Transverse colon (tissue), 4 donors: ENCODE measurements around the gene FST. TPM values are rescaled to one million over a fixed set of nuclear protein-coding genes. Genes with fewer than 3 reads are reported as not detected.

Experiments used
- DNase-seq: peaks from one replicate; pipeline ENCODE4 v3.0.0-alpha.2; 2019
- H3K27ac ChIP-seq, 4 donors: fragments of 200-600 bp; sonication (generic); 2 replicates each; pipeline ENCODE4 v1.5.1; 2016 to 2018; ENCODE audit warnings: inconsistent platforms in 4 of 4
- H3K27me3 ChIP-seq: fragments of 200-600 bp; sonication (generic); 2 replicates; pipeline ENCODE4 v1.5.1; 2017; ENCODE audit warnings: inconsistent platforms
- H3K36me3 ChIP-seq, 4 donors: fragments of 200-600 bp; sonication (generic); 2 replicates each; pipeline ENCODE4 v1.5.1; 2017 to 2019; ENCODE audit warnings: inconsistent platforms in 4 of 4
- H3K4me1 ChIP-seq, 4 donors: fragments of 200-600 bp; sonication (generic); 2 replicates each; pipeline ENCODE4 v1.5.1; 2017 to 2020; ENCODE audit warnings: inconsistent platforms in 4 of 4
- H3K4me3 ChIP-seq, 4 donors: fragments of 200-600 bp; sonication (generic); 1 replicate in 1 of 4; 2 replicates in 3 of 4; pipeline versions ENCODE4 v1.5.1 to v1.6.1; 2017 to 2019; ENCODE audit warnings: inconsistent platforms in 4 of 4
- H3K9me3 ChIP-seq, 2 donors: fragments of 200-600 bp; sonication (generic); 2 replicates each; pipeline ENCODE4 v1.5.1; 2017 to 2019; ENCODE audit warnings: inconsistent platforms in 2 of 2
- EP300 ChIP-seq: sonication (generic); formaldehyde crosslinking; IDR thresholded peaks from one replicate; pipeline ENCODE4 v1.6.1; 2017; ENCODE audit warnings: antibody characterized with exemption, low read depth
- POLR2A ChIP-seq: fragments of 450-650 bp; IDR thresholded peaks from one replicate; pipeline ENCODE4 v1.6.1; 2016; ENCODE audit warnings: antibody characterized with exemption, mild to moderate bottlenecking, moderate library complexity
- POLR2AphosphoS5 ChIP-seq, 3 donors: sonication (generic); formaldehyde crosslinking; IDR thresholded peaks; one replicate each; pipeline ENCODE4 v1.6.1; 2016; ENCODE audit warnings: antibody characterized with exemption in 3 of 3
- WGBS, 2 donors: methylation state at CpG; one replicate each; pipeline ENCODE4 v1.1.5; 2018; ENCODE audit warnings: low coverage in 1 of 2; 5-methylcytosine and 5-hydroxymethylcytosine counted together
- in situ Hi-C, 4 donors: fragments of 200-750 bp; cut with MboI; loops; one replicate each; pipeline versions ENCODE4 v1.15.0 to v1.15.1; 2017; ENCODE audit warnings: low sequenced_read_pairs in 3 of 4, low pct_ligation_motif_present in 1 of 4, low pct_unique_long_range_greater_than_20kb in 1 of 4
- intact Hi-C: fragments of 100-400 bp; cut with DNase I; formaldehyde crosslinking; loops from one replicate; pipeline ENCODE4 v1.15.1; 2023; ENCODE audit warnings: low total_unique reads
- total RNA-seq, 4 donors: library from RNA; depleted of rRNA; stranded (reverse); fragments of >200 nt; gene quantifications; one replicate each; pipeline ENCODE4 v1.1.0, GENCODE V29; 2016
- TF ChIP-seq, protein P1 (sequence below), 5 experiments: fragments of 200-600 bp in 3 of 5; fragments of 450-650 bp in 2 of 5; sonication (generic) in 3 of 5; IDR thresholded peaks; 1 replicate in 2 of 5; 2 replicates in 3 of 5; pipeline ENCODE4 v1.5.1; 2016 to 2017; ENCODE audit warnings: antibody characterized with exemption in 5 of 5, inconsistent platforms in 3 of 5, mild to moderate bottlenecking in 2 of 5, moderate library complexity in 1 of 5

The FST gene
- total RNA-seq, 4 donors from 2014 or later, result 3.4 to 25.7 (median 5.3) TPM

DNA sequence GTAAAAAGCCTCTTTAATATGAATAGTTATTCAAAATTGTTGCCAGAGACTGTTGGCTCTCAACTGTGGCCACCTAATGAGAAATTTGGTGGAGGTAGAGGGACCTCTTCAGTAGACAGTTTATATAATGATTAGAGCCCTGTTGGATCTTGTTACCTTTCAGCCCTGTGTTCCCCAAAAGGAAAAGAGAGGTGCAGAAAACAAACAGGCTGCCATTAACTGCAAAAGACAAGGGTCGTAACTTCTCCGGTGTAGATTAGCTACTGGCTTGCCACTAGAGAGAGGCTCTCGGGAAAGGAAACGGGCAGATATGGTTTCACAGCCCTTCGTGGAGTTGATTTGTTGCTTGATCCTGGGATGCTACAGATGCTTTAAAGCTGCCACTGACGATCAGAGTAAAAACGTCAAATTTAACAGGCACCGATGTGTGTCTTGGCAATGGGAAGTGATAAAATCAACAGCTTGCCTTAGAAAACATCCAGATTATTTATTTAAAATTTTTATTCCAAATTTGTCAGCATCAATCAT is 7.8 kb downstream of the FST start:
- Histone ChIP-seq H3K9me3 (no peaks in the 10 kb centered on the region), H3K36me3 (no peaks in the 10 kb centered on the region), H3K4me1 (no peaks in the 10 kb centered on the region), H3K27me3 (peaks cover 20% of the 10 kb centered on the region), H3K27ac (no peak overlapping the region), H3K4me3 (no peak overlapping the region)
- TF ChIP-seq EP300, result no peak
- TF ChIP-seq POLR2A, result no peak
- TF ChIP-seq, protein P1, sequence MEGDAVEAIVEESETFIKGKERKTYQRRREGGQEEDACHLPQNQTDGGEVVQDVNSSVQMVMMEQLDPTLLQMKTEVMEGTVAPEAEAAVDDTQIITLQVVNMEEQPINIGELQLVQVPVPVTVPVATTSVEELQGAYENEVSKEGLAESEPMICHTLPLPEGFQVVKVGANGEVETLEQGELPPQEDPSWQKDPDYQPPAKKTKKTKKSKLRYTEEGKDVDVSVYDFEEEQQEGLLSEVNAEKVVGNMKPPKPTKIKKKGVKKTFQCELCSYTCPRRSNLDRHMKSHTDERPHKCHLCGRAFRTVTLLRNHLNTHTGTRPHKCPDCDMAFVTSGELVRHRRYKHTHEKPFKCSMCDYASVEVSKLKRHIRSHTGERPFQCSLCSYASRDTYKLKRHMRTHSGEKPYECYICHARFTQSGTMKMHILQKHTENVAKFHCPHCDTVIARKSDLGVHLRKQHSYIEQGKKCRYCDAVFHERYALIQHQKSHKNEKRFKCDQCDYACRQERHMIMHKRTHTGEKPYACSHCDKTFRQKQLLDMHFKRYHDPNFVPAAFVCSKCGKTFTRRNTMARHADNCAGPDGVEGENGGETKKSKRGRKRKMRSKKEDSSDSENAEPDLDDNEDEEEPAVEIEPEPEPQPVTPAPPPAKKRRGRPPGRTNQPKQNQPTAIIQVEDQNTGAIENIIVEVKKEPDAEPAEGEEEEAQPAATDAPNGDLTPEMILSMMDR (IDR thresholded peaks at IDR 0.05), result no peak
- no peak for TF ChIP-seq POLR2AphosphoS5 (IDR thresholded peaks at IDR 0.05)
- in situ Hi-C loops (loop anchor here in 3 of 4 donors (10.0 to 25.0 kb wide), 2 partner anchors 737 to 749 kb away; no protein-coding TSS in a partner anchor), intact Hi-C loops (no loop called here)
- no peak for DNase-seq
- 72 to 86% methylated on average over 8 of the region's 8 CpGs for WGBS, 2 donors

DNA sequence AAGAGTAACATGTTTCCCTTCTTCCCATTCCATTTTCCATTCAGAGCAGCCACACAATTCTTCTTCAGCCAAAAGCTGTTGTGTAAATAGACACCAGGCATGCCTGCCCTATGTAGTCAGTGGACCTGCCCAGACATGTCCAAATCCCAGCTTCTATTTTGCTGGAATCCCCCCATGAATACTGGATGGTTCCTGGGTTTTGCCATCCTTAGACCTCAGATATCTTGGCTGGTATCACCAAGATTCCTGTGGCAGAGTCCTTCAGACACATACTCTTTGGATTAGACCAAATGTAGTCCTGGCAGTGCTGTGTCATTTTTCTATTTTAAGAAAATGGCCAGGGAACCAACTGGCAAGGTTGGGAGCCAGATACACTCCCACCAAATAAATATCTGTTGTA is 10.3 kb downstream of the FST start:
- no peak overlapping the region for H3K4me3 ChIP-seq
- no peak for DNase-seq
- no peaks in the 10 kb centered on the region for H3K9me3 ChIP-seq
- TF ChIP-seq POLR2A (no peak), EP300 (no peak)
- TF ChIP-seq, protein P1 (IDR thresholded peaks at IDR 0.05), result no peak
- intact Hi-C loops (no loop called here), in situ Hi-C loops (loop anchor here in 1 of 4 donors (25.0 kb wide), 1 partner anchor 747 kb away; no protein-coding TSS in a partner anchor)
- H3K4me1 ChIP-seq, result no peaks in the 10 kb centered on the region
- H3K27me3 ChIP-seq, result peaks cover 12% of the 10 kb centered on the region
- no peak overlapping the region for H3K27ac ChIP-seq
- H3K36me3 ChIP-seq, result no peaks in the 10 kb centered on the region

DNA sequence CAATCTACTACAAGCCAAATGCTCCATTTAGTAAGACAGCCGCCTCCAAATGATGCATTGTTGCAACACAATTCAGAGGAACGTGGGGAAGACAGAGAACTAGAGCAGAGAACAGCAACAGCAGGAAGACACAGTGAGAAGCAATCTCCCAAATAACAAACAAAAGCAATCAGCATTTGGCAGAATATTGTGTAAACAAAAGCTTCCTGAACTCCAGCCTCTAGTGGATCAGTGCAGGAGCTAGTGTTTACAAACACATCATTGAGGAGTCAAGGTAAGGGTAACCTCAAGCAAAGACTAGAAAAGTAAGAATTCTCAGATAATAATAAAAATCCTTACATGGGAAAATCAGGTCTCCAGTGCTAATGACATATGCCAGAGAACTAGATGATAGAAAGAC is 20.6 kb downstream of the FST start:
- in situ Hi-C loops, result no loop called here

DNA sequence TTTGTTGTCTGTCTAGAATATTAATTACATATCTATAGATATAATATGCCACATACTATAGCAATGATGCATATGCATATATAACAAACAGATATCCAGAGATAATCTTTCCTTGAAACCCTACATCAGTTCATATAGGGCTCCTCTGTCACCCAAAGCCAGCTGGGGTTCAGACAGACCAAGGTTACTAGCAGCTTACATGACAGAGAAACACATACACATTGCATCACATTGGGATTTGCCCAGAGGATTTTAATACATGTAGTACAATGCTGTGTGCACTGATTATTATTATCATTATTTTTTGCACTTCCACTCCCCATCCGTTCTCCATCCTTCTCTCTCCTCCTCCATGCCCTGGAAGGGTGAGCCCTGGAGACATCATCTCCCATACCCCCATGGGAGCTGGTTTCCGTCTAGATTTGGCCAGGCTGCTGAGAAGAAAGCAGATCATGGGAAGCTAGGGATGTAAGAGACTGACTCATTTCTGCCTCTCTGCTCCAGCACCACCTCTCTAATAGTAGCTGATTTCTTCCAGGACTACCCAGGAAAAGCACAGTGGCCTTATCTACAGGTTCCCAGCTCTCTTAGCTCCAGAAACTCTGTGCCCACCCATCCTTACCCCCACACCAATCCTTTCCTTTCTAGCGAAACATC is 23.3 kb downstream of the FST start:
- Histone ChIP-seq H3K27me3 (peaks cover 16% of the 10 kb centered on the region), H3K4me3 (no peak overlapping the region), H3K9me3 (no peaks in the 10 kb centered on the region), H3K36me3 (no peaks in the 10 kb centered on the region), H3K27ac (no peak overlapping the region), H3K4me1 (no peaks in the 10 kb centered on the region)
- WGBS, 2 donors, result 71 to 80% methylated on average over 1 to 3 of the region's 3 CpGs
- no peak for TF ChIP-seq POLR2AphosphoS5 (IDR thresholded peaks at IDR 0.05)
- no peak for TF ChIP-seq EP300
- intact Hi-C loops, result no loop called here
- in situ Hi-C loops, result no loop called here
- DNase-seq, result no peak

More for the DNA sequence above, 20.6 kb downstream of the FST start:
- Histone ChIP-seq H3K9me3 (no peaks in the 10 kb centered on the region), H3K27ac (no peak overlapping the region), H3K36me3 (no peaks in the 10 kb centered on the region), H3K4me3 (no peak overlapping the region), H3K4me1 (no peaks in the 10 kb centered on the region), H3K27me3 (peaks cover 16% of the 10 kb centered on the region)
- intact Hi-C loops, result no loop called here
- 36% methylated on average over 2 of the region's 2 CpGs; no CpG with 5 or more reads in 1 of the 2 donors for WGBS, 2 donors
- no peak for TF ChIP-seq POLR2AphosphoS5 (IDR thresholded peaks at IDR 0.05)
- no peak for TF ChIP-seq POLR2A
- no peak for TF ChIP-seq EP300
- TF ChIP-seq, protein P1 (IDR thresholded peaks at IDR 0.05), result no peak
- DNase-seq, result no peak

DNA sequence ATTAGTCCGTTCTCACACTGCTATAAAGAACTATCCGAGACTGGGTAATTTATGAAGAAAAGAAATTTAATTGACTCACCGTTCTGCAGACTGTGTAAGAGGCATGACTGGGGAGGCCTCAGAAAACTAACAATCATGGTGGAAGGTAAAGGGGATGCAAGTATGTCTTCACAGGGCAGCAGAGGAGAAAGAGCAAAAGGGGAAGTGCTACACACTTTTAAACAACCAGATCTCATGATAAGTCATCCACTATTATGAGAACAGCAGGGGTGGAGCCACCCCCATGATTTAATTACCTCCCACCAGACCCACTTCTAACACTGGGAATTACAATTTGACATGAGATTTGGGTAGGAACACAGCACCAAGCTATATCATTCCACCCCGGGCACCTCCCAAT is 26.6 kb downstream of the FST start:
- Histone ChIP-seq H3K27ac (no peak overlapping the region), H3K36me3 (no peaks in the 10 kb centered on the region), H3K9me3 (peaks cover 6 to 12% of the 10 kb centered on the region in 2 donors), H3K4me1 (no peaks in the 10 kb centered on the region), H3K4me3 (no peak overlapping the region), H3K27me3 (peaks cover 4% of the 10 kb centered on the region)
- intact Hi-C loops (no loop called here), in situ Hi-C loops (no loop called here)
- TF ChIP-seq POLR2A, result no peak
- TF ChIP-seq, protein P1 (IDR thresholded peaks at IDR 0.05), result no peak
- no peak for TF ChIP-seq POLR2AphosphoS5 (IDR thresholded peaks at IDR 0.05)
- no peak for TF ChIP-seq EP300
- DNase-seq, result no peak
- 85 to 96% methylated on average over 4 of the region's 4 CpGs for WGBS, 2 donors
